HS-5 (cell line): ENCODE data around the gene SLC35F2.
"Not testable (repeated sequence)": the region's sequence is repeated elsewhere in the genome, so short reads cannot be mapped to it uniquely, and the experiment has no call there.

Experiments used
- DNase-seq: peaks from one replicate; pipeline ENCODE4 v3.0.0-alpha.2; 2012; ENCODE audit warnings: low read depth

The SLC35F2 gene

GRCh38 chr11:107789767-107790166 lies 68.8 kb downstream of the SLC35F2 start:
- no peak for DNase-seq

GRCh38 chr11:107787733-107788132 lies 70.9 kb downstream of the SLC35F2 start:
- no peak for DNase-seq

GRCh38 chr11:107785401-107785800 lies 73.2 kb downstream of the SLC35F2 start:
- no peak for DNase-seq

- no peak for DNase-seq
These were observed 75.5 kb downstream of the SLC35F2 start for GRCh38 chr11:107783121-107783520.

- DNase-seq: no peak
These were observed 77.8 kb downstream of the SLC35F2 start for GRCh38 chr11:107780775-107781174.

GRCh38 chr11:107780136-107780535 lies 78.5 kb downstream of the SLC35F2 start:
- no peak for DNase-seq

- DNase-seq: no peak
These were observed 79.6 kb downstream of the SLC35F2 start for GRCh38 chr11:107778839-107779517.

GRCh38 chr11:107777110-107777509 lies 81.5 kb downstream of the SLC35F2 start:
- DNase-seq: no peak

GRCh38 chr11:107776062-107776461 lies 82.5 kb downstream of the SLC35F2 start:
- DNase-seq: no peak

- peak; percentile 34 for DNase-seq
These were observed 88.0 kb downstream of the SLC35F2 start for GRCh38 chr11:107770551-107770951.

GRCh38 chr11:107769189-107769588 lies 89.4 kb downstream of the SLC35F2 start:
- DNase-seq: peak; percentile 35

- DNase-seq: not testable (repeated sequence)
These were observed 99.8 kb downstream of the SLC35F2 start for GRCh38 chr11:107758719-107759355.

GRCh38 chr11:107757661-107758060 lies 100.9 kb downstream of the SLC35F2 start:
- DNase-seq: no peak

- no peak for DNase-seq
These were observed 102.0 kb downstream of the SLC35F2 start for GRCh38 chr11:107756553-107756952.

- DNase-seq: no peak
These were observed 105.4 kb downstream of the SLC35F2 start for GRCh38 chr11:107752949-107753822.

GRCh38 chr11:107752508-107752907 lies 106.1 kb downstream of the SLC35F2 start:
- DNase-seq: no peak

GRCh38 chr11:107751082-107751481 lies 107.5 kb downstream of the SLC35F2 start:
- DNase-seq: no peak

- no peak for DNase-seq
These were observed 108.3 kb downstream of the SLC35F2 start for GRCh38 chr11:107750313-107750712.

- no peak for DNase-seq
These were observed 111.0 kb downstream of the SLC35F2 start for GRCh38 chr11:107747622-107748021.

GRCh38 chr11:107744736-107745135 lies 113.9 kb downstream of the SLC35F2 start:
- DNase-seq: no peak

- no peak for DNase-seq
These were observed 115.4 kb downstream of the SLC35F2 start for GRCh38 chr11:107743191-107743590.

- DNase-seq: no peak
These were observed 117.4 kb downstream of the SLC35F2 start for GRCh38 chr11:107741044-107741823.
